Stomach (tissue), 9 donors: ENCODE results near the gene EEF2K. TPM values are rescaled to one million over a fixed set of nuclear protein-coding genes. Genes with fewer than 3 reads are reported as not detected.

Experiments
- DNase-seq, 2 donors: peaks; one replicate each; pipeline versions ENCODE4 v3.0.0 to v3.0.0-alpha.2; 2013 to 2019
- H3K27ac ChIP-seq, 5 donors: fragments of 200-600 bp in 4 of 5; sonication (generic) in 4 of 5; one replicate each; pipeline ENCODE4 v1.5.1; 2013 to 2019; ENCODE audit warnings: mild to moderate bottlenecking in 1 of 5, moderate library complexity in 1 of 5
- H3K27me3 ChIP-seq, 3 donors: fragments of 200-600 bp; sonication (generic); one replicate each; pipeline ENCODE4 v1.5.1; 2017 to 2019; ENCODE audit warnings: mixed run types in 1 of 3
- H3K36me3 ChIP-seq, 4 donors: fragments of 200-600 bp; sonication (generic); 1 replicate in 3 of 4; 2 replicates in 1 of 4; pipeline ENCODE4 v1.5.1; 2016 to 2019
- H3K4me1 ChIP-seq, 4 donors: fragments of 200-600 bp; sonication (generic); one replicate each; pipeline ENCODE4 v1.5.1; 2016 to 2019
- H3K4me3 ChIP-seq, 4 donors: fragments of 200-600 bp; sonication (generic) in 3 of 4; one replicate each; pipeline ENCODE4 v1.5.1; 2016 to 2019; ENCODE audit warnings: mild to moderate bottlenecking in 1 of 4
- H3K9me3 ChIP-seq, 4 donors: fragments of 200-600 bp; sonication (generic); one replicate each; pipeline ENCODE4 v1.5.1; 2016 to 2019
- CTCF ChIP-seq, 7 experiments: fragments of 450-650 bp in 4 of 7; fragments of 200-600 bp in 3 of 7; sonication (generic) in 3 of 7; IDR thresholded peaks; one replicate each; pipeline ENCODE4 v1.5.1; 2016 to 2019; ENCODE audit warnings: antibody characterized with exemption in 7 of 7, control low read depth in 2 of 7, mild to moderate bottlenecking in 1 of 7
- EP300 ChIP-seq: sonication (generic); formaldehyde crosslinking; IDR thresholded peaks from one replicate; pipeline ENCODE4 v1.6.1; 2017; ENCODE audit warnings: antibody characterized with exemption
- POLR2A ChIP-seq, 4 donors: fragments of 450-650 bp; IDR thresholded peaks; one replicate each; pipeline ENCODE4 v1.6.1; 2016; ENCODE audit warnings: antibody characterized with exemption in 4 of 4, control low read depth in 2 of 4, mild to moderate bottlenecking in 1 of 4, moderate library complexity in 1 of 4
- POLR2AphosphoS5 ChIP-seq, 3 donors: sonication (generic); formaldehyde crosslinking; IDR thresholded peaks; one replicate each; pipeline ENCODE4 v1.6.1; 2016; ENCODE audit warnings: antibody characterized with exemption in 3 of 3
- WGBS, 5 donors: extraction: QIAGEN DNeasy Blood & Tissue Kit in 3 of 5; methylation state at CpG; one replicate each; pipeline versions ENCODE4 v1.1.5 to v1.1.7; 2013 to 2018; 5-methylcytosine and 5-hydroxymethylcytosine counted together
- intact Hi-C: fragments of 100-400 bp; cut with DNase I; formaldehyde crosslinking; loops from one replicate; pipeline ENCODE4 v1.15.1; 2023; ENCODE audit warnings: low total_unique reads
- polyA plus RNA-seq, 3 donors: library from polyadenylated mRNA; stranded (reverse); fragments of 200-250 nt; gene quantifications; one replicate each; pipeline ENCODE4 v1.2.3, GENCODE V29; 2013
- total RNA-seq, 5 donors: library from RNA; depleted of rRNA; stranded (reverse); fragments of >200 nt; gene quantifications; one replicate each; pipeline versions ENCODE4 v1.1.0 to v1.2.3, GENCODE V29; 2014 to 2016
- donor health status: healthy with polysubstance abuse.
- donor health status: Bipolar disorder and iron deficiency.
- donor health status: healthy.

The EEF2K gene
- total and polyA plus RNA-seq, 8 donors, result 3.4 to 170 (median 27.1) TPM

- no peaks in the 10 kb centered on the region for H3K9me3 ChIP-seq
- H3K4me3 ChIP-seq, result no peak overlapping the region
- peak overlapping the region in 2 of 5 donors; percentile 4 to 34 for H3K27ac ChIP-seq
- no peak for DNase-seq
- H3K27me3 ChIP-seq, result no peaks in the 10 kb centered on the region
- H3K36me3 ChIP-seq, result peaks cover 39 to 100% (median 99%) of the 10 kb centered on the region in 4 donors
- intact Hi-C loops, result no loop called here
- WGBS, 5 donors, result 70 to 82% (median 78%) methylated on average over 8 of the region's 8 CpGs
- TF ChIP-seq POLR2AphosphoS5 (IDR thresholded peaks at IDR 0.05) (peak in 1 of 3 donors; percentile 15), POLR2A (IDR thresholded peaks at IDR 0.05) (no peak)
- peaks cover 0 to 11% (median 5%) of the 10 kb centered on the region in 4 donors for H3K4me1 ChIP-seq
Observed at GRCh38 chr16:22272870-22273650, 67.0 kb downstream of the EEF2K start.

- WGBS, 5 donors, result 89 to 100% (median 96%) methylated on average over 1 of the region's 1 CpG
- no peak overlapping the region for H3K27ac ChIP-seq
- TF ChIP-seq CTCF (IDR thresholded peaks at IDR 0.05), result no peak
- H3K4me1 ChIP-seq, result peaks cover 0 to 24% (median 7%) of the 10 kb centered on the region in 4 donors
- no peaks in the 10 kb centered on the region for H3K27me3 ChIP-seq
- no peaks in the 10 kb centered on the region for H3K9me3 ChIP-seq
- intact Hi-C loops, result no loop called here
- peaks cover 30 to 96% (median 93%) of the 10 kb centered on the region in 4 donors for H3K36me3 ChIP-seq
- DNase-seq, result no peak
- no peak overlapping the region for H3K4me3 ChIP-seq
Observed at GRCh38 chr16:22274916-22275315, 68.8 kb downstream of the EEF2K start.

GRCh38 chr16:22278441-22279230 lies 72.6 kb downstream of the EEF2K start:
- peak; percentile 39 to 54 for DNase-seq
- Histone ChIP-seq H3K27ac (peak overlapping the region; percentile 23 to 65 (median 37)), H3K9me3 (no peaks in the 10 kb centered on the region), H3K4me3 (no peak overlapping the region), H3K27me3 (no peaks in the 10 kb centered on the region), H3K36me3 (peaks cover 52 to 93% (median 92%) of the 10 kb centered on the region in 4 donors), H3K4me1 (peaks cover 0 to 16% (median 2%) of the 10 kb centered on the region in 4 donors)
- intact Hi-C loops, result no loop called here
- TF ChIP-seq POLR2AphosphoS5 (IDR thresholded peaks at IDR 0.05) (peak in 1 of 3 donors; percentile 19), POLR2A (IDR thresholded peaks at IDR 0.05) (no peak)
- WGBS, 5 donors, result 39 to 67% (median 59%) methylated on average over 16 of the region's 16 CpGs

- H3K36me3 ChIP-seq, result peaks cover 51 to 93% (median 88%) of the 10 kb centered on the region in 4 donors
- no peak overlapping the region for H3K4me3 ChIP-seq
- H3K27ac ChIP-seq, result no peak overlapping the region
- TF ChIP-seq POLR2AphosphoS5 (IDR thresholded peaks at IDR 0.05) (no peak), CTCF (IDR thresholded peaks at IDR 0.05) (no peak), POLR2A (IDR thresholded peaks at IDR 0.05) (no peak), EP300 (no peak)
- intact Hi-C loops, result no loop called here
- DNase-seq, result no peak
- peaks cover 0 to 16% (median 2%) of the 10 kb centered on the region in 4 donors for H3K4me1 ChIP-seq
- H3K9me3 ChIP-seq, result no peaks in the 10 kb centered on the region
- WGBS, 5 donors, result 69 to 86% (median 80%) methylated on average over 5 of the region's 5 CpGs
- H3K27me3 ChIP-seq, result no peaks in the 10 kb centered on the region
Observed at GRCh38 chr16:22282254-22282892, 76.3 kb downstream of the EEF2K start.

GRCh38 chr16:22284637-22285036 lies 78.6 kb downstream of the EEF2K start:
- H3K36me3 ChIP-seq, result peaks cover 46 to 79% (median 70%) of the 10 kb centered on the region in 4 donors
- H3K27ac ChIP-seq, result no peak overlapping the region
- H3K4me1 ChIP-seq, result no peaks in the 10 kb centered on the region
- intact Hi-C loops, result no loop called here
- no peaks in the 10 kb centered on the region for H3K27me3 ChIP-seq
- 88 to 92% (median 92%) methylated on average over 9 of the region's 9 CpGs for WGBS, 5 donors
- H3K4me3 ChIP-seq, result no peak overlapping the region
- TF ChIP-seq POLR2A (IDR thresholded peaks at IDR 0.05), result no peak
- TF ChIP-seq CTCF (IDR thresholded peaks at IDR 0.05), result no peak
- no peak for TF ChIP-seq EP300
- TF ChIP-seq POLR2AphosphoS5 (IDR thresholded peaks at IDR 0.05), result no peak
- DNase-seq, result no peak
- no peaks in the 10 kb centered on the region for H3K9me3 ChIP-seq
